B cell (primary cell): ENCODE results near the gene CCDC91. TPM values are rescaled to one million over a fixed set of nuclear protein-coding genes. Genes with fewer than 3 reads are reported as not detected.

Experiments used
- ATAC-seq: fragments of 200-7000 bp; cut with Tn5 transposase; one replicate; pipeline ENCODE4 v1.10.0; 2021; ENCODE audit warnings: low read depth, mild to moderate bottlenecking, moderate number of reproducible peaks, moderate library complexity
- CTCF ChIA-PET: fragments of 350-600 bp; sonication (Branson Sonifier 250); formaldehyde crosslinking; loops from one replicate; lab custom pipeline; 2021; ENCODE audit warnings: antibody characterized with exemption, inconsistent platforms; lab: Charles Lee
- POLR2A ChIA-PET: fragments of 350-600 bp; sonication (Branson Sonifier 250); formaldehyde crosslinking; loops from one replicate; lab custom pipeline; 2021; ENCODE audit warnings: antibody characterized with exemption; lab: Charles Lee
- DNase-seq: peaks from one replicate; pipeline ENCODE4 v3.0.0; 2013
- H2AFZ ChIP-seq: 2 replicates; pipeline ENCODE4 v1.6.1; 2012; ENCODE audit warnings: mild to moderate bottlenecking, low read depth, low read length; ENCODE audit not compliant: insufficient read depth, poor library complexity, severe bottlenecking
- H3K27ac ChIP-seq, 2 donors: 1 replicate in 1 of 2; 2 replicates in 1 of 2; pipeline ENCODE4 v1.5.1; 2012 to 2013; ENCODE audit warnings: low read length in 2 of 2, mild to moderate bottlenecking in 2 of 2, moderate library complexity in 1 of 2
- H3K27me3 ChIP-seq, 4 experiments: fragments of 200-600 bp in 1 of 4; sonication (generic) in 1 of 4; replicated peaks in 1 of 4; 1 replicate in 2 of 4; 2 replicates in 2 of 4; pipeline versions ENCODE4 v1.6.1 to v1.7.0; 2013 to 2016; ENCODE audit warnings: low read length in 3 of 4, mild to moderate bottlenecking in 2 of 4, mixed read lengths in 1 of 4, moderate library complexity in 1 of 4; ENCODE audit not compliant: insufficient read depth in 4 of 4, control insufficient read depth in 3 of 4; ENCODE audit errors: control extremely low read depth in 1 of 4
- H3K36me3 ChIP-seq, 2 experiments: replicated peaks in 1 of 2; 1 replicate in 1 of 2; 2 replicates in 1 of 2; pipeline versions ENCODE4 v1.6.1 to v1.7.1; 2013; ENCODE audit warnings: low read length in 1 of 2; ENCODE audit not compliant: insufficient read depth in 2 of 2, control insufficient read depth in 1 of 2; ENCODE audit errors: control extremely low read depth in 1 of 2, extremely low read depth in 1 of 2
- H3K4me1 ChIP-seq, 2 donors: fragments of 200-600 bp in 1 of 2; sonication (generic) in 1 of 2; 1 replicate in 1 of 2; 2 replicates in 1 of 2; pipeline versions ENCODE4 v1.5.1 to v1.6.1; 2013 to 2017; ENCODE audit warnings: low read length in 2 of 2; ENCODE audit not compliant: control insufficient read depth in 2 of 2, insufficient read depth in 2 of 2
- H3K4me2 ChIP-seq: replicated peaks from 2 replicates; pipeline ENCODE3; 2012; ENCODE audit warnings: mild to moderate bottlenecking, low read depth, low read length; ENCODE audit not compliant: poor library complexity, severe bottlenecking
- H3K4me3 ChIP-seq, 5 experiments: fragments of 200-600 bp in 1 of 5; sonication (generic) in 1 of 5; 1 replicate in 3 of 5; 2 replicates in 2 of 5; pipeline versions ENCODE4 v1.5.1 to v1.7.0; 2011 to 2016; ENCODE audit warnings: low read length in 4 of 5, mild to moderate bottlenecking in 4 of 5, low read depth in 2 of 5, control low read depth in 1 of 5, moderate library complexity in 1 of 5; ENCODE audit not compliant: insufficient read depth in 1 of 5; ENCODE audit errors: control extremely low read depth in 1 of 5, extremely low read depth in 1 of 5
- H3K79me2 ChIP-seq: fragments of 200-600 bp; sonication (generic); one replicate; pipeline ENCODE4 v1.6.0; 2016; ENCODE audit warnings: low read length; ENCODE audit not compliant: control insufficient read depth, insufficient read depth
- H3K9ac ChIP-seq: fragments of 200-600 bp; sonication (generic); 2 replicates; pipeline ENCODE4 v1.6.1; 2017; ENCODE audit warnings: mild to moderate bottlenecking, low read length, moderate library complexity
- H3K9me3 ChIP-seq, 3 donors: one replicate each; pipeline versions ENCODE4 v1.6.1 to v1.7.1; 2013; ENCODE audit warnings: low read length in 2 of 3; ENCODE audit not compliant: control insufficient read depth in 2 of 3, insufficient read depth in 1 of 3; ENCODE audit errors: control extremely low read depth in 1 of 3
- H4K20me1 ChIP-seq: 2 replicates; pipeline ENCODE4 v1.6.0; 2012; ENCODE audit warnings: mild to moderate bottlenecking, low read length; ENCODE audit not compliant: insufficient read depth, control insufficient read depth, poor library complexity, severe bottlenecking
- H3K27ac Mint-ChIP-seq: one replicate; pipeline ENCODE4 v1.8.0; 2021; ENCODE audit warnings: mixed read lengths
- H3K27me3 Mint-ChIP-seq: one replicate; pipeline ENCODE4 v1.8.0; 2021; ENCODE audit warnings: mixed read lengths
- H3K4me1 Mint-ChIP-seq: one replicate; pipeline ENCODE4 v1.8.0; 2021; ENCODE audit warnings: mixed read lengths
- H3K4me3 Mint-ChIP-seq: one replicate; pipeline ENCODE4 v1.8.0; 2021; ENCODE audit warnings: mixed read lengths
- H3K9me3 Mint-ChIP-seq: one replicate; pipeline ENCODE4 v1.8.0; 2022; ENCODE audit warnings: mixed read lengths; ENCODE audit not compliant: insufficient read depth
- EZH2 ChIP-seq: IDR thresholded peaks from 2 replicates; pipeline ENCODE4 v1.6.1; 2012; ENCODE audit warnings: borderline replicate concordance, low read depth, mild to moderate bottlenecking, moderate library complexity, low read length; ENCODE audit not compliant: insufficient read depth, poor library complexity, severe bottlenecking
- WGBS: methylation state at CpG from one replicate; pipeline ENCODE4 v1.1.5; 2013; ENCODE audit warnings: missing lambda C conversion rate; ENCODE audit not compliant: insufficient coverage; 5-methylcytosine and 5-hydroxymethylcytosine counted together
- intact Hi-C: fragments of 100-400 bp; cut with micrococcal nuclease; formaldehyde crosslinking; loops from one replicate; pipeline ENCODE4 v1.10.0; 2022
- polyA plus RNA-seq: library from polyadenylated mRNA; depleted of rRNA; stranded (reverse); fragments of >200 nt; gene quantifications from 2 replicates; pipeline ENCODE4 v1.2.3, GENCODE V29; 2012
- total RNA-seq, 2 donors: library from RNA; stranded (reverse); fragments of 120-200 nt in 1 of 2; gene quantifications; 1 replicate in 1 of 2; 2 replicates in 1 of 2; pipeline versions ENCODE4 v1.2.3 to v1.2.4, GENCODE V29; 2013 to 2022
- TF ChIP-seq, protein P1 (sequence below): fragments of 200-600 bp; IDR thresholded peaks from one replicate; pipeline ENCODE4 v1.8.0; 2022; ENCODE audit warnings: antibody characterized with exemption, mild to moderate bottlenecking

Gene CCDC91
- total and polyA plus RNA-seq, 2 donors (not counting 1 experiment from before 2014, with no cell fraction given): 10.9 to 64.8 TPM

DNA sequence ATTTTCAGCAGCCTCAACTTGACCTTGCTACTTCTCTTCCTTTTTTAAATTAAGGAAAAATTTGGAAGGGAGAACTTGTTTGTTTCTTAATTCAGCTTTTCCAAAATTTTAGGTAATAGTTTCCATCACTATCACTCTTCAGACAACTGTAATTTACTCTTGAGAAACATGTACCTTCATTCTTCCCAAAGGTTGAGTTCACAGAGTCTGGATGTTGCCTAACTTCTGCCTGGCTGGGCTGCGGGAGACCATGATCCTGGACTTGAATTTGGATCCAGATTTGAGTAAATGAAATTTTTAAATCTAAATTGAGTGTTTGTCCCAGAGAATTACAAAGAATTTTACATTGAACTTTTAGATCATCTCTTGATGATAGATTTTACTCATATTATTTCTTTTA, 193.1 kb downstream of the CCDC91 start:
- Histone ChIP-seq H3K27me3 (no peaks in the 10 kb centered on the region), H3K9ac (no peak overlapping the region), H2AFZ (no peak overlapping the region), H3K4me2 (no peak overlapping the region), H3K4me3 (no peak overlapping the region), H4K20me1 (no peaks in the 10 kb centered on the region), H3K9me3 (peaks cover 0 to 1% (median 0%) of the 10 kb centered on the region in 3 donors), H3K27ac (no peak overlapping the region), H3K79me2 (no peaks in the 10 kb centered on the region), H3K4me1 (no peaks in the 10 kb centered on the region), H3K36me3 (no peaks in the 10 kb centered on the region)
- Mint-ChIP-seq H3K4me3 (no peak overlapping the region), H3K4me1 (no peaks in the 10 kb centered on the region), H3K9me3 (peaks cover 3% of the 10 kb centered on the region), H3K27ac (no peak overlapping the region), H3K27me3 (no peaks in the 10 kb centered on the region)
- ChIA-PET POLR2A (no interaction called here), CTCF (no interaction called here)
- ATAC-seq (no peak), DNase-seq (no peak)
- intact Hi-C loops: no loop called here
- no peak for TF ChIP-seq EZH2
- TF ChIP-seq, protein P1, sequence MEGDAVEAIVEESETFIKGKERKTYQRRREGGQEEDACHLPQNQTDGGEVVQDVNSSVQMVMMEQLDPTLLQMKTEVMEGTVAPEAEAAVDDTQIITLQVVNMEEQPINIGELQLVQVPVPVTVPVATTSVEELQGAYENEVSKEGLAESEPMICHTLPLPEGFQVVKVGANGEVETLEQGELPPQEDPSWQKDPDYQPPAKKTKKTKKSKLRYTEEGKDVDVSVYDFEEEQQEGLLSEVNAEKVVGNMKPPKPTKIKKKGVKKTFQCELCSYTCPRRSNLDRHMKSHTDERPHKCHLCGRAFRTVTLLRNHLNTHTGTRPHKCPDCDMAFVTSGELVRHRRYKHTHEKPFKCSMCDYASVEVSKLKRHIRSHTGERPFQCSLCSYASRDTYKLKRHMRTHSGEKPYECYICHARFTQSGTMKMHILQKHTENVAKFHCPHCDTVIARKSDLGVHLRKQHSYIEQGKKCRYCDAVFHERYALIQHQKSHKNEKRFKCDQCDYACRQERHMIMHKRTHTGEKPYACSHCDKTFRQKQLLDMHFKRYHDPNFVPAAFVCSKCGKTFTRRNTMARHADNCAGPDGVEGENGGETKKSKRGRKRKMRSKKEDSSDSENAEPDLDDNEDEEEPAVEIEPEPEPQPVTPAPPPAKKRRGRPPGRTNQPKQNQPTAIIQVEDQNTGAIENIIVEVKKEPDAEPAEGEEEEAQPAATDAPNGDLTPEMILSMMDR: no peak
- WGBS: no CpG with 5 or more reads among the region's 1 CpG

GRCh38 chr12:28388879-28389278, 198.6 kb downstream of the CCDC91 start:
- H3K79me2 ChIP-seq: no peaks in the 10 kb centered on the region
- H3K4me3 Mint-ChIP-seq: no peak overlapping the region
- WGBS: 100% methylated on average over 2 of the region's 4 CpGs

More at GRCh38 chr12:28388879-28389278, 198.6 kb downstream of the CCDC91 start:
- Mint-ChIP-seq H3K9me3 (peaks cover 3% of the 10 kb centered on the region), H3K4me1 (no peaks in the 10 kb centered on the region), H3K27ac (no peak overlapping the region), H3K27me3 (no peaks in the 10 kb centered on the region)
- intact Hi-C loops: no loop called here
- no peak overlapping the region for H3K27ac ChIP-seq
- no peaks in the 10 kb centered on the region for H3K9me3 ChIP-seq
- no peaks in the 10 kb centered on the region for H4K20me1 ChIP-seq
- no peak overlapping the region for H2AFZ ChIP-seq
- H3K36me3 ChIP-seq: peaks cover 3 to 7% of the 10 kb centered on the region in 2 experiments
- TF ChIP-seq, protein P1: no peak
- no peak for TF ChIP-seq EZH2
- POLR2A ChIA-PET: no interaction called here
- CTCF ChIA-PET: no interaction called here
- H3K9ac ChIP-seq: no peak overlapping the region
- no peak overlapping the region for H3K4me2 ChIP-seq
- DNase-seq (no peak), ATAC-seq (no peak)
- no peak overlapping the region for H3K4me3 ChIP-seq
- no peaks in the 10 kb centered on the region for H3K4me1 ChIP-seq
- H3K27me3 ChIP-seq: no peaks in the 10 kb centered on the region
